Osteoblast (primary cell): ENCODE measurements around the gene CLEC18B. TPM values are rescaled to one million over a fixed set of nuclear protein-coding genes. Genes with fewer than 3 reads are reported as not detected.
A peak's percentile ranks its signal among the peaks of the same experiment; 100 is the strongest.
"Not testable (repeated sequence)": the region's sequence is repeated elsewhere in the genome, so short reads cannot be mapped to it uniquely, and the experiment has no call there.

Experiments
- DNase-seq: peaks from one replicate; pipeline ENCODE4 v3.0.0; 2011; ENCODE audit warnings: low spot score, mixed read lengths; ENCODE audit not compliant: insufficient read length; ENCODE audit errors: missing footprints
- H2AFZ ChIP-seq: 2 replicates; pipeline ENCODE4 v1.6.0; 2011; ENCODE audit warnings: mild to moderate bottlenecking, low read length
- H3K27ac ChIP-seq: 2 replicates; pipeline ENCODE4 v1.5.1; 2011; ENCODE audit warnings: mild to moderate bottlenecking, low read depth, low read length, moderate library complexity
- H3K27me3 ChIP-seq: 2 replicates; pipeline ENCODE4 v1.6.0; 2012; ENCODE audit warnings: mild to moderate bottlenecking, control low read depth, inconsistent platforms, low read length, moderate library complexity; ENCODE audit not compliant: insufficient read depth
- H3K36me3 ChIP-seq: 2 replicates; pipeline ENCODE4 v1.5.1; 2011; ENCODE audit warnings: mild to moderate bottlenecking, low read length, control low read depth, moderate library complexity; ENCODE audit not compliant: insufficient read depth
- H3K4me1 ChIP-seq: 2 replicates; pipeline ENCODE4 v1.5.1; 2011; ENCODE audit warnings: mild to moderate bottlenecking, low read length, control low read depth, moderate library complexity; ENCODE audit not compliant: insufficient read depth
- H3K4me2 ChIP-seq: 2 replicates; pipeline ENCODE4 v1.6.0; 2011; ENCODE audit warnings: mild to moderate bottlenecking, low read length; ENCODE audit not compliant: insufficient read depth
- H3K4me3 ChIP-seq: fragments of 200-600 bp; sonication (generic); 3 replicates; pipeline ENCODE4 v1.5.1; 2012; ENCODE audit warnings: mild to moderate bottlenecking, low read length, inconsistent platforms; ENCODE audit not compliant: insufficient read depth
- H3K79me2 ChIP-seq: 2 replicates; pipeline ENCODE4 v1.6.0; 2012; ENCODE audit warnings: mild to moderate bottlenecking, low read length, control low read depth, inconsistent platforms; ENCODE audit not compliant: insufficient read depth
- H3K9me3 ChIP-seq: 2 replicates; pipeline ENCODE4 v1.5.1; 2011; ENCODE audit warnings: low read depth, low read length, control low read depth
- H4K20me1 ChIP-seq: 2 replicates; pipeline ENCODE4 v1.6.0; 2012; ENCODE audit warnings: mild to moderate bottlenecking, low read length, control low read depth; ENCODE audit not compliant: insufficient read depth
- total RNA-seq: library from RNA; depleted of rRNA; stranded (reverse); fragments of >200 nt; gene quantifications from 2 replicates; pipeline ENCODE4 v1.2.3, GENCODE V29; 2012
- TF ChIP-seq, protein P1 (sequence below): IDR thresholded peaks from 2 replicates; pipeline ENCODE4 v1.5.1; 2011; ENCODE audit warnings: mild to moderate bottlenecking, low read depth, low read length, moderate library complexity; ENCODE audit errors: extremely low read depth

Gene CLEC18B
- total RNA-seq, 1 donor, result 0.72 TPM

DNA sequence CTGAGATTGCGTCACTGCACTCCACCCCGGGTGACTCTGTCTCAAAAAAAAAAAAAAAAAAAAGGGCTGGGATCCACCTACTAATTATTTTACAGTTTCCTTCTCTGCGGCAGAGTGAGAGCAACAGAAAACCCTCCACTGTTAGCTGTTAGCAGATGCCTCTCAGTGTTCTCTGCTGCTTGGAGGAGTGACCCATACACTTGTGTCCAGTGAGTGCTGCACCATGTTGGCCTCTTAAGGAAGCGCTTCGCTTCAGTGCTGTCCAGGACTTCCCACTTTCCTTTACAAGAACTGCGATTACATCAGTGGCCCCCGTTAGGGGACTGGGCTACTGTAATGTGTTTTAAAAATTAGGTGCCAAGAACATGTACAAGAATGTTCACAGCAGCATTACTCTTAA, 18.4 kb upstream of the CLEC18B start:
- Histone ChIP-seq H3K4me1 (no peaks in the 10 kb centered on the region), H3K4me3 (no peak overlapping the region), H3K36me3 (no peaks in the 10 kb centered on the region), H4K20me1 (no peaks in the 10 kb centered on the region), H3K27ac (no peak overlapping the region), H3K27me3 (no peaks in the 10 kb centered on the region), H3K9me3 (no peaks in the 10 kb centered on the region), H3K79me2 (no peaks in the 10 kb centered on the region), H2AFZ (no peak overlapping the region), H3K4me2 (no peak overlapping the region)
- TF ChIP-seq, protein P1, sequence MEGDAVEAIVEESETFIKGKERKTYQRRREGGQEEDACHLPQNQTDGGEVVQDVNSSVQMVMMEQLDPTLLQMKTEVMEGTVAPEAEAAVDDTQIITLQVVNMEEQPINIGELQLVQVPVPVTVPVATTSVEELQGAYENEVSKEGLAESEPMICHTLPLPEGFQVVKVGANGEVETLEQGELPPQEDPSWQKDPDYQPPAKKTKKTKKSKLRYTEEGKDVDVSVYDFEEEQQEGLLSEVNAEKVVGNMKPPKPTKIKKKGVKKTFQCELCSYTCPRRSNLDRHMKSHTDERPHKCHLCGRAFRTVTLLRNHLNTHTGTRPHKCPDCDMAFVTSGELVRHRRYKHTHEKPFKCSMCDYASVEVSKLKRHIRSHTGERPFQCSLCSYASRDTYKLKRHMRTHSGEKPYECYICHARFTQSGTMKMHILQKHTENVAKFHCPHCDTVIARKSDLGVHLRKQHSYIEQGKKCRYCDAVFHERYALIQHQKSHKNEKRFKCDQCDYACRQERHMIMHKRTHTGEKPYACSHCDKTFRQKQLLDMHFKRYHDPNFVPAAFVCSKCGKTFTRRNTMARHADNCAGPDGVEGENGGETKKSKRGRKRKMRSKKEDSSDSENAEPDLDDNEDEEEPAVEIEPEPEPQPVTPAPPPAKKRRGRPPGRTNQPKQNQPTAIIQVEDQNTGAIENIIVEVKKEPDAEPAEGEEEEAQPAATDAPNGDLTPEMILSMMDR, result no peak
- no peak for DNase-seq

DNA sequence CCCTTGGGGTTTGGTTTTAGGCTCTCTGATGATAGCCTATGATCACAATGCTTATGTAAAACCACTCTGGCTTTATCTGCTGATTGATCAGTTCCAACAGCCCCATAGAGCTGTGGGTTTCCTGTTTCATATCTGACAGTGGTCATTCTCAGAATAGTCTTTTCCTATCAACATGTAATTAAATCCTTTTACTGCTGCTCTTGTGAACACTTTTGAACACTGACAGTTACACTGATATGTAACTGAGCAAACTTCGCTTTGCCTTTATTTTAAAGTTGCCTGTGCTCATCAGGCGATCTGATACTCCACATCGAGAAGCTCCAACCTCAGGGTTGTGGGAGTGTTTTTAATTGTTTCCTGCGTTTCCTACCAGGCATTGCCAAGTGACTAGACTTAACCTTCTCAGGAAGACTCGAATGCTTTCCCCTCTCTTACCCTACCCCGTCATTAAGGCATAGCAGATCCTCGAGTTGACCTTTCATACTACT, 17.3 kb upstream of the CLEC18B start:
- no peaks in the 10 kb centered on the region for H3K27me3 ChIP-seq
- H3K9me3 ChIP-seq, result no peaks in the 10 kb centered on the region
- no peak for DNase-seq
- H2AFZ ChIP-seq, result no peak overlapping the region
- H3K4me3 ChIP-seq, result no peak overlapping the region
- no peak overlapping the region for H3K27ac ChIP-seq
- no peak overlapping the region for H3K4me2 ChIP-seq
- H4K20me1 ChIP-seq, result no peaks in the 10 kb centered on the region
- H3K4me1 ChIP-seq, result no peaks in the 10 kb centered on the region
- TF ChIP-seq, protein P1, result no peak
- H3K79me2 ChIP-seq, result no peaks in the 10 kb centered on the region
- H3K36me3 ChIP-seq, result no peaks in the 10 kb centered on the region

DNA sequence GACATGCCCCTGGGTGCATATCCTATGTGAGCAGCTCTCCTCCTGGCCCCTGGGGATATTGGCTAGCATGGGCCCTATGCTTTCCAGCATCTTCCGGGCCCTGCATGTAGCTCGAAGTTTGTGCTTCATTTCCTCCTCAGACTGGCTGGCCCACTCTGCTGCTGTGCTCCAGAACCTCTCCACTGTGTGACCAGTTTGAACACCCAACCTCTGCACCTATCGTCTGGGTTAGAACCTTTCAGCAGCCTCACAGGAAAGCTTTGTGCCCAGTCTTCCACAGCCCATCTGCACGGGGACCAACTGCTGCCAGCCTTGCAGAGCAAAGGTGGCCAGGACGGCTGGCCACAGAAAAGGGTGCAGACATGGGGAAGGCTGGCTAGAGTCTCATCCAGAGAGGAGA, 10.2 kb upstream of the CLEC18B start:
- Histone ChIP-seq H3K4me3 (no peak overlapping the region), H3K27ac (no peak overlapping the region), H4K20me1 (no peaks in the 10 kb centered on the region), H3K4me1 (no peaks in the 10 kb centered on the region), H2AFZ (no peak overlapping the region), H3K27me3 (no peaks in the 10 kb centered on the region), H3K36me3 (no peaks in the 10 kb centered on the region), H3K4me2 (no peak overlapping the region), H3K79me2 (no peaks in the 10 kb centered on the region), H3K9me3 (no peaks in the 10 kb centered on the region)
- no peak for DNase-seq
- TF ChIP-seq, protein P1, result no peak

DNA sequence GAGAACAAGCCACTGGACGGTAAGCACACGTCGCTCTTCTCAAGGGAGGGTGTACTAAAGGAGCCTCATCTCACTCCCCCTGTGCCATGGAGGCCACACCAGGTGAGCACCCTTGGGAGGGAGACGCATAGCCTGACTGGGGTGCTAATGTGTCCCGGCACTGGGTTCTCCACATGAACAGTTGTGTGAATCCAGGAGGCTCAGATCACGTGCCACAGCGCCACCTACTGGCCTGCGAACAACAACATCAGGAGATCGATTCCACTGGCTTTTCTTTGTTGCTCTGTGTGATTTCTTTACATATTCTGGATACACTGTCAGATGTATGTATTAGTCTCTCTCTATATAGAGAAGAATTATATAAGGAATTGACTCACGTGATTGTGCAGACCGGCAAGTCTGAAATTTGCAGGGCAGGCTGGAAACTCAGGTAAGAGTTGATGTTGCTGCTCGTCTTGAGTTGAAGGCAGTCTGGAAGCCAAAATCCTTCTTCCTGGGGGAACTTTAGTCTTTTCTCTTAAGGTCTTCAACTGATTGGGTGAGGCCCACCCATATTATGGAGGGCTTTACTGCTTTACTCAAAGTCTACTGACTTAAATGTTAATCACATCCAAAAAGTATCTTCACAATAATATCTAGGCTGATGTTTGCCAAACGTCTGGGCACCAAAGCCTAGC, 8.9 kb upstream of the CLEC18B start:
- H3K36me3 ChIP-seq, H2AFZ ChIP-seq, H3K27me3 ChIP-seq, H3K79me2 ChIP-seq, H3K4me2 ChIP-seq, H3K4me3 ChIP-seq, H3K27ac ChIP-seq, H3K4me1 ChIP-seq, H3K9me3 ChIP-seq, H4K20me1 ChIP-seq: not testable (repeated sequence)
- DNase-seq, result peak; percentile 54
- TF ChIP-seq, protein P1, result peak; percentile 65

DNA sequence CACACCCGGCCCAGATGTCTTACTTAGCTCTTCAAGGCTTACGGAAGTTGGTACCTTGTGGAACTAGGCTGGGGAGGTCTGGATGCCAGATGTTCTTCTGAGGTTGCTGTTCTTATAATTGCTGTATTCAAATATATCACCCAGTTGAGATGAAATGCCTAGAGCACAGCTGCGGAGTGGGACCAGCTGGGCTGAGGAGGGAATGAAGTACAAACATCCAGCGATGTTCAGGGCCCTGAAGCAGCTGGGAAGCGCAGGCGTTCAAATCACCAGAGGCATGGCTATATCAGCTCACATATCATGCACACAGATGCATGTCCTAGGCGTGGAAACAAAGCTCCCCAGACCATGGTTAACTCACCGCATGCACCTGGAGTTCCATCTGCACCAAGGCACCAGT, 7.2 kb upstream of the CLEC18B start:
- not testable (repeated sequence) for H3K4me2 ChIP-seq, H4K20me1 ChIP-seq, H3K27ac ChIP-seq, H3K79me2 ChIP-seq, H3K4me1 ChIP-seq, H3K9me3 ChIP-seq, H3K4me3 ChIP-seq, DNase-seq, H2AFZ ChIP-seq, H3K36me3 ChIP-seq, H3K27me3 ChIP-seq

DNA sequence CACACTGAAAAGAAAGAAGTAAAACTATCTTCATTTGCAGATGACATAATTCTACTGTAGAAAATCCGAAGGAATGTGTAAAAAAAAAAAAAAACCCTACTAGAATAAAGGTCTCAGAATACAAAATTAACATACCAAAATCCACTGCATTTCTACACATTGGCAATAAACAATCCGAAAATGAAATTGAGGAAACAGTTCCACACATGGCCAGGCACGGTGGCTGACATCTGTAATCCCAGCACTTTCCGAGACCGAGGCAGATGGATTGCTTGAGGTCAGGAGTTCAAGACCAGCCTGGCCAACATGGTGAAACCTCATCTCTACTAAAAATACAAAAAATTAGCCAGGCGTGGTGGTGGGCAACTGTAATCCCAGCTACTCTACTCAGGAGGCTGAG, 4.5 kb upstream of the CLEC18B start:
- not testable (repeated sequence) for DNase-seq, H3K9me3 ChIP-seq, H3K4me3 ChIP-seq, H3K36me3 ChIP-seq, H4K20me1 ChIP-seq, H3K4me1 ChIP-seq, H3K27me3 ChIP-seq, H3K27ac ChIP-seq, H3K79me2 ChIP-seq, H3K4me2 ChIP-seq, H2AFZ ChIP-seq
